ENCODE results near the gene C11orf42.

DNA sequence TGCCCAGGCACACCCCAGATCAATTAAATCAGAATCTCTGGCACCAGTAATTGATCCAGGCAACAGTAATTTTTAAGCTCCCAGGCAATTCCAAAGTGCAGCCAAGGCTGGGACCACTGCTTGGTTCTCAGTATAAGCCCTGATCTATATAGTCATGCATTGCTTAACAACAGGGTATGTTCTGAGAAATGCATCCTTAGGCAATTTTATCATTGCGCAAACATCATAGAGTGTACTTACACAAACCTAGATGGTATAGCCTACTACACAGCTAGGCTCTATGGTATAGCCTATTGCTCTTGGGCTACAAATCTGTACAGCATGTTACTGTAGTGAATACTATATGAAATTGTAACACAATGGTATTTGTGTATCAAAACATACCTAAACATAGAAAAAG, 651 bp upstream of the C11orf42 start:
- no peak for TF ChIP-seq POLR2A (IDR thresholded peaks at IDR 0.05)
- TF ChIP-seq CTCF (IDR thresholded peaks at IDR 0.05 in 4 of 5, conservative IDR thresholded peaks at IDR 0.05 in 1 of 5): no peak
